GM12878 (cell line): ENCODE data around the gene NBEAL1. TPM values are rescaled to one million over a fixed set of nuclear protein-coding genes. Genes with fewer than 3 reads are reported as not detected.

Experiments
- ATAC-seq: fragments of 200-7000 bp; cut with Tn5 transposase; 3 replicates; pipeline ENCODE4 v1.9.1; 2020; ENCODE audit warnings: mild to moderate bottlenecking, moderate library complexity
- BruUV-seq: library from RNA; stranded (reverse); fragments of 400-500 nt; replicated peaks from 2 replicates; lab custom pipeline; 2021; lab: Mats Ljungman, UMichigan
- CTCF ChIA-PET: fragments of 300-600 bp; sonication (Branson Sonifier 250); formaldehyde crosslinking; extraction: SDS; loops from one replicate; lab custom pipeline; 2021; ENCODE audit warnings: inconsistent platforms; lab: Yijun Ruan, JAX
- POLR2A ChIA-PET: fragments of 350-600 bp; formaldehyde crosslinking; extraction: SDS; loops from one replicate; lab custom pipeline; 2021; ENCODE audit warnings: inconsistent platforms; lab: Charles Lee
- RAD21 ChIA-PET: fragments of 300-600 bp; sonication (Branson Sonifier 250); formaldehyde crosslinking; loops from one replicate; lab custom pipeline; 2023; ENCODE audit warnings: antibody characterized with exemption; ENCODE audit not compliant: unreplicated experiment; lab: Charles Lee
- SMC1A ChIA-PET: fragments of 300-600 bp; sonication (Branson Sonifier 250); formaldehyde crosslinking; loops from one replicate; lab custom pipeline; 2023; ENCODE audit not compliant: unreplicated experiment, uncharacterized antibody; lab: Charles Lee
- DNase-seq: peaks from one replicate; pipeline ENCODE4 v3.0.0-alpha.2; 2011; ENCODE audit warnings: low read depth, low spot score
- FAIRE-seq: peaks from 3 replicates; lab custom pipeline; 2011; peaks lifted over from hg19 to GRCh38; lab: Jason Lieb, UNC
- H2AFZ ChIP-seq: 2 replicates; pipeline ENCODE4 v1.6.0; 2011; ENCODE audit warnings: low read depth, low read length, control low read depth; ENCODE audit not compliant: control insufficient read depth
- H3K27ac ChIP-seq: 2 replicates; pipeline ENCODE4 v1.5.1; 2011; ENCODE audit warnings: control low read depth; ENCODE audit not compliant: control insufficient read depth, insufficient read depth
- H3K27me3 ChIP-seq, 2 experiments: replicated peaks in 1 of 2; 2 replicates each; pipeline versions ENCODE4 v1.6.0 to v1.6.1; 2011; ENCODE audit warnings: low read length in 1 of 2; ENCODE audit not compliant: control insufficient read depth in 2 of 2, insufficient read depth in 2 of 2
- H3K36me3 ChIP-seq, 2 experiments: 2 replicates each; pipeline ENCODE4 v1.5.1; 2011; ENCODE audit warnings: low read length in 1 of 2; ENCODE audit not compliant: control insufficient read depth in 2 of 2, insufficient read depth in 2 of 2
- H3K4me1 ChIP-seq: 2 replicates; pipeline ENCODE4 v1.6.1; 2011; ENCODE audit warnings: mild to moderate bottlenecking, low read length, moderate library complexity, mixed read lengths; ENCODE audit not compliant: control insufficient read depth, insufficient read depth
- H3K4me2 ChIP-seq: 2 replicates; pipeline ENCODE4 v1.6.0; 2011; ENCODE audit warnings: control low read depth; ENCODE audit not compliant: control insufficient read depth, insufficient read depth
- H3K4me3 ChIP-seq: fragments of 200-600 bp; sonication (generic); 2 replicates; pipeline ENCODE4 v1.5.1; 2016
- H3K79me2 ChIP-seq: 2 replicates; pipeline ENCODE4 v1.6.0; 2011; ENCODE audit warnings: low read length; ENCODE audit not compliant: control insufficient read depth, insufficient read depth
- H3K9ac ChIP-seq: 2 replicates; pipeline ENCODE4 v1.8.0; 2011; ENCODE audit warnings: low read length, control low read depth, mixed read lengths; ENCODE audit not compliant: control insufficient read depth, insufficient read depth
- H3K9me3 ChIP-seq: replicated peaks from 3 replicates; pipeline ENCODE4 v1.5.1; 2011; ENCODE audit warnings: mild to moderate bottlenecking, low read length; ENCODE audit not compliant: control insufficient read depth, insufficient read depth
- H4K20me1 ChIP-seq: 2 replicates; pipeline ENCODE4 v1.6.0; 2011; ENCODE audit not compliant: control insufficient read depth, insufficient read depth
- BACH1 ChIP-seq: fragments of 450-650 bp; IDR thresholded peaks from 2 replicates; pipeline ENCODE4 v1.6.1; 2017; ENCODE audit warnings: mild to moderate bottlenecking, borderline replicate concordance
- CBFB ChIP-seq: IDR thresholded peaks from 2 replicates; pipeline ENCODE4 v1.6.1; 2016; ENCODE audit warnings: antibody characterized with exemption, low read depth
- CBX5 ChIP-seq: sonication (generic); IDR thresholded peaks from 2 replicates; pipeline ENCODE4 v1.6.1; 2016; ENCODE audit warnings: low read depth, moderate library complexity, mild to moderate bottlenecking, inconsistent platforms
- KLF5 ChIP-seq: fragments of 450-650 bp; IDR thresholded peaks from 2 replicates; pipeline ENCODE4 v1.6.1; 2014; ENCODE audit warnings: mild to moderate bottlenecking; ENCODE audit not compliant: partially characterized antibody
- POU2F2 ChIP-seq: IDR thresholded peaks from 3 replicates; pipeline ENCODE4 v1.6.1; 2011; ENCODE audit warnings: low read depth, mild to moderate bottlenecking, low read length, borderline replicate concordance
- SMARCA5 ChIP-seq: fragments of 450-650 bp; IDR thresholded peaks from 2 replicates; pipeline ENCODE4 v1.6.1; 2017; ENCODE audit warnings: mild to moderate bottlenecking
- WGBS: methylation state at CpG from one replicate; pipeline ENCODE4 v1.1.6; 2016; ENCODE audit warnings: low lambda C conversion rate; ENCODE audit not compliant: insufficient replicate concordance, insufficient coverage; ENCODE audit errors: missing lambda C conversion rate; 5-methylcytosine and 5-hydroxymethylcytosine counted together
- in situ Hi-C: fragments of 300-500 bp; cut with MboI; formaldehyde crosslinking; loops from 9 replicates; pipeline ENCODE4 v1.14.3; 2018; ENCODE audit warnings: mixed read lengths
- intact Hi-C: fragments of 100-400 bp; cut with micrococcal nuclease; formaldehyde crosslinking; loops from one replicate; pipeline ENCODE4 v1.14.2; 2022; ENCODE audit not compliant: unreplicated experiment
- polyA plus RNA-seq, 11 experiments: library from polyadenylated mRNA; depleted of rRNA in 4 of 11; unstranded in 6 of 11; stranded (reverse) in 5 of 11; fragments of >200 nt; fragmentation: Nextera tagmentation in 4 of 11; fragmentation: Illumina TruSeq in 1 of 11; extraction: Ambion mirVana in 4 of 11; extraction: Trizol in 1 of 11; gene quantifications; 1 replicate in 1 of 11; 2 replicates in 10 of 11; pipeline versions ENCODE4 v1.2.1 to v1.2.3, GENCODE V29; 2011 to 2016; ENCODE audit warnings: inconsistent platforms in 2 of 11, missing spikeins in 2 of 11, low read depth in 1 of 11
- small RNA-seq: library from RNA; depleted of rRNA; stranded (forward); fragments of <200 nt; gene quantifications from one replicate; pipeline ENCODE3, GENCODE V24; 2014
- total RNA-seq, 4 experiments: library from RNA; depleted of rRNA in 3 of 4; stranded (reverse); fragments of >200 nt in 3 of 4; fragmentation: Illumina TruSeq in 1 of 4; extraction: Trizol in 1 of 4; gene quantifications; 2 replicates each; pipeline versions ENCODE4 v1.2.1 to v1.2.3, GENCODE V29; 2013 to 2021
- TF ChIP-seq, protein P1 (sequence below): fragments of 450-650 bp; IDR thresholded peaks from 2 replicates; pipeline ENCODE4 v1.6.1; 2017; ENCODE audit warnings: mild to moderate bottlenecking

The NBEAL1 gene
- total and polyA plus RNA-seq, 10 of the 15 experiments (the other 5 are each of a cell fraction or from before 2014, with no cell fraction given), result 1.9 to 16.1 (median 7.2) TPM

DNA sequence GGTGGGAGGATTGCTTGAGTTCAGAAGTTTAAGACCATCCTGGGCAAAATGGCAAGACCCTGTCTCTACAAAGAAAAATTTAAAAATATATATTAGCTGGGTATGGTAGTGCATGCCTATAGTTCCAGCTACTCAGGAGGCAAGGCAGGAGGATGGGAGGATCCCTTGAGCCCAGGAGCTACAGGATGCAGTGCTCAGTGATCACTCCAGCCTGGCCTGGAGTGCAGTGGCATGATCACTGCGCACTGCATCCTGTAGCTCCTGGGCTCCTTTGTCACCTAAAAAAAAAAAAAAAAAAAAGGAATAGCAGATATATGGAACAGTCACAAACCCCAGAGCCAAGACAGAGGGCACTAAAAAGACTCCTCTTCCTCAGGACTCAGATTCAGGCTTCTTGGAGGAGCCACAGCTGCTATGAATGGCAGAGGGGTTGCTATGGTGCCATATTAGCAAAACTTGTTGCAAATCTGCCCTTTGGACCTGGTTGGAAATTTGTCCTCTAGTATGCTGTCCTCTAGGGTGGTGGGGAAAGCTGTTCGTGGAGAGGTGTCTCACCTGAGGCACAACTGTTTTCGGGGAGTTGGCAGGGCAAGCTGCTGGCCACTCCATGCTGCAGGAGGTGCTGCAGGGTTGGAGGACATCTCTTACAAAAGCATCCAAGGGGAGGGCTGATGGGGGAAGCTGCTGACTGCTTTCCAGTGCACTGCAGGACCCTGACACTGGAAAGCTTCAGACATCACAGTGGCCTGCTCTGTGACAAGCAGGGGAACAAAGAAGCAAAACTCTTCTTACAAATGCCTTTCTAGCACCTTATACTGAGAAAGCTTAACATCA is 246.9 kb downstream of the NBEAL1 start:
- in situ Hi-C loops, result no loop called here
- no peak for DNase-seq
- CTCF ChIA-PET, result no interaction called here
- RAD21 ChIA-PET, result no interaction called here
- SMC1A ChIA-PET, result interaction anchor here (0.6 to 1.0 kb wide), 3 partner anchors 9 to 16 kb away, joined by 3 read pairs; no protein-coding TSS in a partner anchor
- POLR2A ChIA-PET, result interaction anchor here (0.6 kb wide), 2 partner anchors 130 to 434 kb away, joined by 4 to 5 read pairs; no protein-coding TSS in a partner anchor
- no TSS peak for BruUV-seq
- Histone ChIP-seq H3K4me1 (no peaks in the 10 kb centered on the region), H3K9ac (no peak overlapping the region), H4K20me1 (no peaks in the 10 kb centered on the region), H3K36me3 (peaks cover 2 to 7% of the 10 kb centered on the region in 2 experiments; a peak in 3 of 4 replicates), H3K79me2 (no peaks in the 10 kb centered on the region), H3K9me3 (no peaks in the 10 kb centered on the region), H3K4me3 (no peak overlapping the region), H3K4me2 (no peak overlapping the region), H3K27ac (no peak overlapping the region), H2AFZ (no peak overlapping the region), H3K27me3 (no peaks in the 10 kb centered on the region)
- no peak for FAIRE-seq
- intact Hi-C loops, result no loop called here
- ATAC-seq, result no peak
- WGBS, result 92% methylated on average over 2 of the region's 3 CpGs
- TF ChIP-seq SMARCA5 (no peak), BACH1 (no peak), CBX5 (no peak), POU2F2 (no peak), CBFB (no peak), KLF5 (no peak)
- TF ChIP-seq, protein P1, sequence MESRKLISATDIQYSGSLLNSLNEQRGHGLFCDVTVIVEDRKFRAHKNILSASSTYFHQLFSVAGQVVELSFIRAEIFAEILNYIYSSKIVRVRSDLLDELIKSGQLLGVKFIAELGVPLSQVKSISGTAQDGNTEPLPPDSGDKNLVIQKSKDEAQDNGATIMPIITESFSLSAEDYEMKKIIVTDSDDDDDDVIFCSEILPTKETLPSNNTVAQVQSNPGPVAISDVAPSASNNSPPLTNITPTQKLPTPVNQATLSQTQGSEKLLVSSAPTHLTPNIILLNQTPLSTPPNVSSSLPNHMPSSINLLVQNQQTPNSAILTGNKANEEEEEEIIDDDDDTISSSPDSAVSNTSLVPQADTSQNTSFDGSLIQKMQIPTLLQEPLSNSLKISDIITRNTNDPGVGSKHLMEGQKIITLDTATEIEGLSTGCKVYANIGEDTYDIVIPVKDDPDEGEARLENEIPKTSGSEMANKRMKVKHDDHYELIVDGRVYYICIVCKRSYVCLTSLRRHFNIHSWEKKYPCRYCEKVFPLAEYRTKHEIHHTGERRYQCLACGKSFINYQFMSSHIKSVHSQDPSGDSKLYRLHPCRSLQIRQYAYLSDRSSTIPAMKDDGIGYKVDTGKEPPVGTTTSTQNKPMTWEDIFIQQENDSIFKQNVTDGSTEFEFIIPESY, result no peak

Small RNA genes lying within 50 kb of the gene (small RNA-seq; reads per million reads assigned to genes)
- gene AC010900.2, result not detected
- not detected for gene RF00408
- not detected for gene RN7SL670P

Other genes starting within 250 kb of the NBEAL1 start
- 2.9 and 5.8 TPM in 2 replicates for gene ICA1L, start 143.1 kb upstream of the NBEAL1 start, total RNA-seq (2014; rRNA removed)
- 4.3 TPM in 2 replicates for gene ICA1L, start 143.1 kb upstream of the NBEAL1 start, total RNA-seq (2014; rRNA removed; fragmentation: Illumina TruSeq; extraction: Trizol)
- 2.8 and 5.1 TPM in 2 replicates for gene ICA1L, start 143.1 kb upstream of the NBEAL1 start, total RNA-seq (2021)
- gene ICA1L, start 143.1 kb upstream of the NBEAL1 start, polyA plus RNA-seq (2011; rRNA removed), result 7.4 and 12.7 TPM in 2 replicates
- 5.4 and 6.0 TPM in 2 replicates for gene ICA1L, start 143.1 kb upstream of the NBEAL1 start, polyA plus RNA-seq (2014; fragmentation: Illumina TruSeq; extraction: Trizol)
- 1 to 10 TPM in 1 of 2 experiments, under 1 TPM in 1; 0.85 to 1.2 TPM for gene ICA1L, start 143.1 kb upstream of the NBEAL1 start, polyA plus RNA-seq (2014; fragmentation: Nextera tagmentation; extraction: Ambion mirVana)
- gene ICA1L, start 143.1 kb upstream of the NBEAL1 start, polyA plus RNA-seq (2014; rRNA removed), result 4.1 and 5.6 TPM in 2 replicates
- gene ICA1L, start 143.1 kb upstream of the NBEAL1 start, polyA plus RNA-seq (2016; fragmentation: Nextera tagmentation; extraction: Ambion mirVana), result 1 to 10 TPM; 2.0 to 2.8 TPM
- 52.9 and 67.6 TPM in 2 replicates for gene WDR12, start 103.2 kb upstream of the NBEAL1 start, total RNA-seq (2014; rRNA removed)
- 66.5 and 76.0 TPM in 2 replicates for gene WDR12, start 103.2 kb upstream of the NBEAL1 start, total RNA-seq (2014; rRNA removed; fragmentation: Illumina TruSeq; extraction: Trizol)
- gene WDR12, start 103.2 kb upstream of the NBEAL1 start, total RNA-seq (2021), result 95.7 and 98.3 TPM in 2 replicates
- gene WDR12, start 103.2 kb upstream of the NBEAL1 start, polyA plus RNA-seq (2011; rRNA removed), result 117 and 223 TPM in 2 replicates
- gene WDR12, start 103.2 kb upstream of the NBEAL1 start, polyA plus RNA-seq (2014; fragmentation: Illumina TruSeq; extraction: Trizol), result 77.3 and 85.5 TPM in 2 replicates
- gene WDR12, start 103.2 kb upstream of the NBEAL1 start, polyA plus RNA-seq (2014; fragmentation: Nextera tagmentation; extraction: Ambion mirVana), result 100 to 1,000 TPM; 214 to 256 TPM
- 57.2 and 71.7 TPM in 2 replicates for gene WDR12, start 103.2 kb upstream of the NBEAL1 start, polyA plus RNA-seq (2014; rRNA removed)
- gene WDR12, start 103.2 kb upstream of the NBEAL1 start, polyA plus RNA-seq (2016; fragmentation: Nextera tagmentation; extraction: Ambion mirVana), result 100 to 1,000 TPM; 161 to 174 TPM
- gene CARF, start 102.6 kb upstream of the NBEAL1 start, total RNA-seq (2014; rRNA removed), result 7.6 and 8.1 TPM in 2 replicates
- gene CARF, start 102.6 kb upstream of the NBEAL1 start, total RNA-seq (2014; rRNA removed; fragmentation: Illumina TruSeq; extraction: Trizol), result 8.8 and 10.4 TPM in 2 replicates
- 5.7 and 6.4 TPM in 2 replicates for gene CARF, start 102.6 kb upstream of the NBEAL1 start, total RNA-seq (2021)
- 10.8 and 16.9 TPM in 2 replicates for gene CARF, start 102.6 kb upstream of the NBEAL1 start, polyA plus RNA-seq (2011; rRNA removed)
- 11.5 and 12.5 TPM in 2 replicates for gene CARF, start 102.6 kb upstream of the NBEAL1 start, polyA plus RNA-seq (2014; fragmentation: Illumina TruSeq; extraction: Trizol)
- gene CARF, start 102.6 kb upstream of the NBEAL1 start, polyA plus RNA-seq (2014; fragmentation: Nextera tagmentation; extraction: Ambion mirVana), result 1 to 10 TPM; 1.8 to 2.8 TPM
- gene CARF, start 102.6 kb upstream of the NBEAL1 start, polyA plus RNA-seq (2014; rRNA removed), result 6.5 and 10.7 TPM in 2 replicates
- gene CARF, start 102.6 kb upstream of the NBEAL1 start, polyA plus RNA-seq (2016; fragmentation: Nextera tagmentation; extraction: Ambion mirVana), result 1 to 10 TPM; 3.1 to 3.4 TPM
- 12.8 and 13.8 TPM in 2 replicates for gene CYP20A1, start 224.1 kb downstream of the NBEAL1 start, total RNA-seq (2014; rRNA removed)
- gene CYP20A1, start 224.1 kb downstream of the NBEAL1 start, total RNA-seq (2014; rRNA removed; fragmentation: Illumina TruSeq; extraction: Trizol), result 13.0 TPM in 2 replicates
- gene CYP20A1, start 224.1 kb downstream of the NBEAL1 start, total RNA-seq (2021), result 10.2 and 11.4 TPM in 2 replicates
- gene CYP20A1, start 224.1 kb downstream of the NBEAL1 start, polyA plus RNA-seq (2011; rRNA removed), result 8.4 and 12.2 TPM in 2 replicates
- gene CYP20A1, start 224.1 kb downstream of the NBEAL1 start, polyA plus RNA-seq (2014; fragmentation: Illumina TruSeq; extraction: Trizol), result 7.8 and 8.5 TPM in 2 replicates
- 10 to 100 TPM; 15.1 to 19.1 TPM for gene CYP20A1, start 224.1 kb downstream of the NBEAL1 start, polyA plus RNA-seq (2014; fragmentation: Nextera tagmentation; extraction: Ambion mirVana)
- gene CYP20A1, start 224.1 kb downstream of the NBEAL1 start, polyA plus RNA-seq (2014; rRNA removed), result 7.5 and 8.3 TPM in 2 replicates
- gene CYP20A1, start 224.1 kb downstream of the NBEAL1 start, polyA plus RNA-seq (2016; fragmentation: Nextera tagmentation; extraction: Ambion mirVana), result 10 to 100 TPM; 18.9 to 19.0 TPM